GM18505 (cell line): ENCODE measurements around the gene SSBP2.

ENCODE experiments used
- ATAC-seq: cut with Tn5 transposase; IDR thresholded peaks from one replicate; pipeline ENCODE4 v1.9.1; 2021; ENCODE audit not compliant: unreplicated experiment
- POLR2A ChIP-seq: IDR thresholded peaks from 4 replicates; pipeline ENCODE4 v1.6.1; 2011; ENCODE audit warnings: borderline replicate concordance; ENCODE audit not compliant: insufficient read depth, insufficient read length; ENCODE audit errors: extremely low read depth

The SSBP2 gene

DNA sequence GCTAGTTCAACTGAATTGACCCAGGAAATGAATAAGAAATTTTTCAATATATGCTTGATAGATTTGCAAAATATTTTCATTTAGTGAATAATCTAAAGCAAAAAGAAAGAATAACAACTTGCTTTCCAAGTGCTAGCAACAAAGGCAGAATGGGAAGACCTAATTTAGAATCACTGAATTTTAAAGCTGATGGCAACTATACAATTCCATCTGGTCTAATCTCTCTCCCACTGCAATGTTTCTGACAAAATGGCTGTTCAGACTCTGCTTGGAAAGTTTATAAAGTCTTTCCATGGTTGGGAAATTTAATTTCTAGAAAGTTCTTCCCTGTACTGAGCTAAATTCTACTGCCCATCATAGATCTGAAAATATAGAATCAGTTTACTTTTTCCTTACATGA lies 281.2 kb downstream of the SSBP2 start:
- TF ChIP-seq POLR2A = no peak
- no peak for ATAC-seq

DNA sequence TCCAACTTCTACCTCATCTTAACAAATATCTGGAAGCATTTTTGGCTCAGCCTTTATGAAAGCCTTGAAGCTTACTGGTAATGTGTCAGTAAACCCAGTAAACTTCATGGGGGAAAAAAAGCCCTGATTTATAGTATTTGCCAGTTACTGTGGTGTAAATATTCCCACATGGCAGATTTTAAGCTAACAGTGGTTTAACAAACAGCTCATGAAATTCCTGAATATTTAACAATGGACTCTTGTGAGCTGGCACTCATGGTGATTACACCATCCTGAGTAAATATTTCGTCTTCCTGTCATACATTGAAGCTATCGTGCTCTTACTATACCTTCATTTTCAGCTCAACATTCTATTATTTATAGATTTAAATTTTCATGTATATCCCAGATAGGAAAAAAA lies 300.0 kb downstream of the SSBP2 start:
- TF ChIP-seq POLR2A = no peak
- no peak for ATAC-seq

DNA sequence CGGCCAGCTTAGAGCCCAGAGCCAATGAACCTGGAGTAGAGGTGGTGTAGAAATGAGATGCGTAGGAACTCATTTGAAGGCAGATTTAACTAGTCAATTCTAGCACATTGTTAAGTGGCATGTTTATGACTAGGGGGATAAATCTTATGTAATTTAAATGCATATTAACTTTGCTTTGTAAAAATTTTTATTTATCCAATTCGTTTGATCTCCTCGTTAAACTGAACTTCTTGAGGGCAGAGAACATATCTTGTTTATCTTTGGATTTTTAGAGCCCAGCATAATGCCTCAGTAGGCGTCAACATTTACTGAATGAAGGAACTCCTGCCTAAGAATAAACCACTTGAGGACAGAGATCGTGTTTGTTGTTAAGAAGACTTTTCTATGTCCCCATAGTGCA lies 315.9 kb downstream of the SSBP2 start:
- ATAC-seq = no peak
- no peak for TF ChIP-seq POLR2A

DNA sequence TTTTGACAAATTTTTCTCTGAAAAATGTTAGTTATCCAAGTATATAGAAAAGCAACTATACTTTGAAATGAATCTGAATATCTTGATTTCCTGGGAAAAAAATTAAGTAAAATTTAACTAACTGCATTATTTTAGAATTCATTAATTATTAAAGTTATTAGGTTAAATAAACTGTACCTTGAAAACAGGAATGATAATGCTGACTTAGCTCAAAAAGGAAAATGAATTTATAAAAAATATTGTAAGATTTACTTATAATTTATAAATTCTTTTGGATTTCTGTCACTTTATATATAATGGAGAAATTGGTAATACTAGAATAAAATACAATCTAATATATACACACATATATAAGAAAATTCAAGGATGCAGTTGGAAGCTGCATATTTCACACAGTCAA lies 320.9 kb downstream of the SSBP2 start:
- TF ChIP-seq POLR2A = no peak
- no peak for ATAC-seq

DNA sequence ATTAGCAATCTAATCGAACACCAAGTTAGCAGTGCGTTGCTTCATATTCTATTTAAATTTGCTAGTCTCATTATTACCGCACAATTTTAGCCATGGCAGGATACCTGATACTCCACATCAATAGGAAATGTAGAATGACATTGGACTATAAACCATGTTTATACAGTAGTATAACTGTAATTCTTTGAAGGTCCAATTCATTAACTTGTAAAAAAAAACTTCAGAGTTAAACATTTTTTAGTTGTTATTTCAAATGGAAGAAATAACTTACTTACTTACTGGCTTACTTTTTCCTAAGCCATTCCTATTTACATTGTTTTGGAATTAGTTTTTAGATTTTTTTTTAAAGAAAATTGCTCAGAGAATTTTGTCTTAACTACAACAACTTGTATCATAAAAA lies 321.5 kb downstream of the SSBP2 start:
- no peak for ATAC-seq

DNA sequence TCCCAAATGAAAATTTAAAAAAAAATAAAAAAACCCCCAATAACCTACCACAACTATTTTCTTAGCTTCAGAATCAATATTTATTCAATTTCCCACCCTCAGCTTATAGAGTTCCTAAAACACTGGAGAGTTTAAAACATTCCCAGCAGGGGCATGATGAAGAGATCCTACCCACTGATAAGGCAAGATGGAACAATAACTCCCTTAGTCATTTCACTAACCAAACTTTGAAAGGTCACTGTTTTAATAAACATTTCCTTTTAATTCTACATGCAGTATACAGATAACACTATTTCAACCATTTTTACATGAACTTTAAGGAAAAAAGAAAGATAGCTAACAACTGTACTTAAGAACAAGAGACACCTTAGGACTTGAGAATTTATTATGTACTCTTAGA lies 322.0 kb downstream of the SSBP2 start:
- no peak for TF ChIP-seq POLR2A

More for the DNA sequence above, 321.5 kb downstream of the SSBP2 start:
- no peak for TF ChIP-seq POLR2A

DNA sequence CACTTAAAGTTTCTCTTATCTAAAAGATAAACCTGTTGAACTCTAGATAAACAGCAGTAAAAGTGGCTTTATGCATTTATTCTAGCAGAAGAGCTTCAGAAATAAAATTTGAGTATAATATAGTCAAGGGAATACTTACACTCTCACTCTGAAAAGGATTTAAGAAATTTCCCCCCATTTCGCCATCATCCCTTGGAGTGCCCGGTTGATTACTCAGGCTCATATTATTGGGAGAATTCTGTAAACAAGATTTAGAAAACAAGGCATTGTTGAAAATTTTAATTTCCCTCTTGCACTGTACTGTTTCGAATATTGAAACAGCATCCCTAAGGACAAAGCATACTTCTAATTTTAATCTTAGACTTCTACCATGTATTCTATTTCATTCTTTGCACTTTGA lies 322.5 kb downstream of the SSBP2 start:
- ATAC-seq = no peak
- no peak for TF ChIP-seq POLR2A

More for the DNA sequence above, 322.0 kb downstream of the SSBP2 start:
- ATAC-seq = no peak

DNA sequence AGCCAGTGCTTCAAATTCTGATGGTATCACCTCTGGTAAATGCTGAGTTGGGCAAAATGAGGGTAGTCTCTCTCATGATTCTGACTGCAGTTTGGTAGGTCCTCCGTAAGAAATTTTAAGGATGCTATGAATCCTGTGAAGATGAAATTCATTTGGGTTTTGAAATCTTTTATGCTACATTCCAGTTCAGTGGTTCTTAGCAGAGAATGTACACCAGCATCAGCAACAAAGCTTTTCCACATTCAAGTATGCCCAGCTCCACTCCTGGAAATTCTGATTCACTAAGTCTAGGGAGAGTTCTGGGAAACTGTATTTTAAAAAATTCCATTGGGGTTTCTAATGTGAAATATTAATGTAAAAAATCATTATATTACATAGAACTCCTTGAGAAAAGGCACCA lies 323.3 kb downstream of the SSBP2 start:
- ATAC-seq = no peak

DNA sequence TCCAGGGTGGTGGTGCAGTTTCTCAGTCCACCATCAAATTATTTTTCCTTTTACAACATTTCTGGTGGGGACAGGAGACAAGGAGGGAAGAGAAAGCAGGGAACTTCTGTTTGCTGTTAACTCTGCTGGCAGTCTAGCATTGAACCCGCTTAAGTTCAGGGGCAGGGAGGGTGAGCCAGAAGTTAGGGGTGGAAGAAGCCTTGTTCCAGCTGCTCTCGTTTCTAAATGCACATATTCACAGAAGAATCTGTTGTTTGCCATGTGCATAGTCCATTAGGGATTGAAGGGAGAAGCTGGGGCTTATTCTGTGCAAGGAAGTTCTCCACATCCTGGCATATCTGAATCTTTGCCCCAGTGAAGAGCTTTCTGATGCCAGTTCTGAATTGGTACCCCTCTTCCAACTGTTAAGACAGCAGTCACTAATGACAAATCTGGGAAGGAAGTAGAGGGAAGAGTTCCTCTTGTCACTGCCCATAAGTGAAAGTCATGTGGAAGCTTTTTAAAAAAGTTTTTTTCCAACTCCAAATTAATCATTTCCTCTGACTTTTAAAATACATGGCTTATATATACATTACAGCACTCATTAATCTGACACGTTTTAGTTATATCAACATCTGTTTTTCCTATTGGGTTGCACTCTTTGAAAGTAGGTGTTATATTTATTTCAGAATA lies 324.4 kb downstream of the SSBP2 start:
- no peak for ATAC-seq
- TF ChIP-seq POLR2A = no peak

More for the DNA sequence above, 323.3 kb downstream of the SSBP2 start:
- TF ChIP-seq POLR2A = no peak

DNA sequence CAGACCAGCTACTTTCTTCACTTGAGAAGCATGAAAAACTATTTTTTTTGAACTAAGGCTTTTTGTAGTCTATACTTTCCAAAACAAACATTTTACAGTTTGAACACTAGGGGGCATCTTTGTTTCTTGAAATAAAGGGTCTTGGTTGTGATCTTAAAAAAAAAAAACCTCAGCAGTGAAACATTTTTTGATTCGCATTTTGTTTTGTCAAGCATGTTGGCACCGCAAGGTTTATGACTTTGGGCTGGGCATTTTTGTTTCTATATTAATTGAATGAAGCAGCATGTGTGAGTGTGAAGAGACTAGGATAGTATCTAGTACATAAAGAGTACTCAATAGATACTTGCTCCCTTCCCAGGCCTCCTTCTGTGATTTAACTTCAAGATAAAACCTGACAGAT lies 325.3 kb downstream of the SSBP2 start:
- no peak for TF ChIP-seq POLR2A
- ATAC-seq = no peak

DNA sequence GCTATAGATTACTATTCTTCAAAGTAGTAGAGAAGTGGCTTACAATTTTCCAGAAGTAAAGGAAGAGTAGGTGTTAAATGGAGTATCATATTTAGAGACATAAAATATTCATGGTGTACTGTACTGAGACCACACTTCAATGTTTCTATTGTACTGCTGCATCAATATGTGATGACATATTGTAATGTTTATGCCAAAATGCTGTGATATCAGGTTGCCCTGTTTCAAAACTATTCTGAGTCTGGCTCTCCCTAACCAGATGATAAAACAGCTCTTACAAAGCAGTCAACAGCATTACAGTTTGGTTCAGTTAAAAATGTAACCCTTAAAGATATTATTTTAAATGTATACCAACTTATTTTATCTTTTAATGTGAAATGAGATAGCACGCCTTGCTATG lies 326.2 kb downstream of the SSBP2 start:
- no peak for ATAC-seq
- no peak for TF ChIP-seq POLR2A

DNA sequence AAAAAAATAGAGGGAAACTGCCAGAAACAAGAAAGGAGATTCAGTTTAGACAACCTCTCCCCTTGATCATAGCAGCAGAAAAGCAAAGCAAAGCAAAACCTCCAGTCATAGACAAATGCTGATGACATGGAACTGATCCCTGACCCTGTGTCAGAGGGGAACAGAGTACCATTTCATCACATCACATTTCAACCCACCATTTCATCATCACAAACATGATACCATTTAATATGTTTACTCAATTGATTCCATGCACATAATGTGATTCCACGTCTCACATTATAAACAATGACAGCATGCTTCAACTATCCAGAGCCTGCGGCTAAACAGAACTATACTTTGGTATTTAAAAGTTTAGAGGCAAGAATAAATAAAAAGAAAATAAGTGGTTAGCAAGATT lies 328.2 kb downstream of the SSBP2 start:
- no peak for TF ChIP-seq POLR2A
- no peak for ATAC-seq

DNA sequence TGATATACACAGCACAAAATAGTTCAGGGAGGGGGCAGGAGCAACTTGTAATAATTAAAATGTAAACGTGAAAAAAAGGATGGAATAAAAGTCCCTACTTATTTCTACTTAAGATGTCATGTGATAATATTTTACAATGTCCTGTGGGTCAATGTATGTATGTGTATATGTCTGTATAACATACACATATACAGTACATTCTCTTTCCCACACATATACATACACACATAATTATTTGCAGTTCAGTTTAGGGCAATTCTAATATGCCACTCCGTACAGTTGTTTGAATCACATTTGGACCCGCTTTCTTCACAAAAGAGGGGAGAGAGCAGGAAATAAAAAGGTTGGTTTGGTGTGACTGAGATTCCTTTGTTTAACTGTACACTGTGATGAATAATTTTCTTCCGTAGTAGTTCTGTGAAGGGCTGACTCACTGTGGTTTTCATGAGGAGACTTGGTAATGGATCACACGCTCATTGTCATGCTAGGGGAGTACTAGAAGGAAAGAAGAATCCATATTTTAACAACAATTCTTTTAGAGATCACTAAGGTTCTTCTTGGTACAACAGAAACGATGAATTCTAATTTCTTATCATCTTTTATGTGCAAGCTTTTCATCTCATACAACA lies 330.7 kb downstream of the SSBP2 start:
- no peak for ATAC-seq

DNA sequence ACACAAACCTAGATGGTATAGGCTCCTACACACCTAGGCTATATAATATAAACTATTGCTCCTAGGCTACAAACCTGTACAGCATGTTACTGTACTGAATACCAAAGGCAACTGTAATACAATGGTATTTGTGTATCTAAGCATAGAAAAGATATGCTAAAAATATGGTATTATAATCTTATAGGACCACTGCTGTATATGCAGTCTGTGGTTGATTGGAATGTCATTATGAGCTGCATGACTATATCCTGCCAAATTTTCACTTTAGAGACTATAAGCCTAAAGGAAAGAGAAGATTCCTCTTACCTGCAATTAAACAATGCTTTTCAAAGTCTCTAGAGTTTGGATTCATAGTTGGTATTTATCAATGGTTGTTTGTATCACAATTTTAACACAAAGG lies 332.3 kb downstream of the SSBP2 start:
- ATAC-seq = no peak
- TF ChIP-seq POLR2A = no peak

More for the DNA sequence above, 330.7 kb downstream of the SSBP2 start:
- TF ChIP-seq POLR2A = no peak
